H9 (cell line): ENCODE results near the gene DDX6. TPM values are rescaled to one million over a fixed set of nuclear protein-coding genes. Genes with fewer than 3 reads are reported as not detected.

Experiments used
- DNase-seq: peaks from one replicate; pipeline ENCODE4 v3.0.0-alpha.2; 2017
- H2AFZ ChIP-seq: one replicate; pipeline ENCODE4 v1.6.1; 2013; ENCODE audit warnings: mild to moderate bottlenecking, low read length, control low read depth, moderate library complexity
- H2AK5ac ChIP-seq: 2 replicates; pipeline ENCODE4 v1.6.1; 2013; ENCODE audit warnings: low read length, control low read depth, mixed read lengths; ENCODE audit not compliant: insufficient read length
- H2BK120ac ChIP-seq: one replicate; pipeline ENCODE4 v1.6.1; 2013; ENCODE audit warnings: low read depth, mild to moderate bottlenecking, low read length, control low read depth, inconsistent platforms; ENCODE audit not compliant: poor library complexity, severe bottlenecking
- H2BK12ac ChIP-seq: 2 replicates; pipeline ENCODE4 v1.6.1; 2013; ENCODE audit warnings: low read length, control low read depth, mixed read lengths, low read depth; ENCODE audit not compliant: insufficient read length
- H2BK15ac ChIP-seq: 2 replicates; pipeline ENCODE4 v1.6.1; 2013; ENCODE audit warnings: low read depth, low read length, control low read depth
- H2BK20ac ChIP-seq: one replicate; pipeline ENCODE4 v1.6.1; 2013; ENCODE audit warnings: low read depth, mild to moderate bottlenecking, low read length, control low read depth, inconsistent platforms; ENCODE audit not compliant: poor library complexity, severe bottlenecking
- H2BK5ac ChIP-seq: 2 replicates; pipeline ENCODE4 v1.6.1; 2013; ENCODE audit warnings: low read length, control low read depth, mixed read lengths; ENCODE audit not compliant: insufficient read length
- H3K14ac ChIP-seq: 2 replicates; pipeline ENCODE4 v1.6.1; 2013; ENCODE audit warnings: low read length, control low read depth; ENCODE audit not compliant: insufficient read depth
- H3K18ac ChIP-seq: 2 replicates; pipeline ENCODE4 v1.6.1; 2013; ENCODE audit warnings: low read depth, mild to moderate bottlenecking, mixed read lengths, low read length, control low read depth; ENCODE audit not compliant: insufficient read length
- H3K23ac ChIP-seq: 2 replicates; pipeline ENCODE4 v1.6.1; 2013; ENCODE audit warnings: low read length, control low read depth, mixed read lengths, low read depth; ENCODE audit not compliant: insufficient read length
- H3K23me2 ChIP-seq: 2 replicates; pipeline ENCODE4 v1.6.1; 2013; ENCODE audit warnings: low read depth, mild to moderate bottlenecking, mixed read lengths, low read length, control low read depth; ENCODE audit not compliant: insufficient read length, poor library complexity, severe bottlenecking
- H3K27ac ChIP-seq: 2 replicates; pipeline ENCODE4 v1.5.1; 2013; ENCODE audit warnings: low read length, control low read depth, mixed read lengths, low read depth; ENCODE audit not compliant: insufficient read length
- H3K27me3 ChIP-seq: 2 replicates; pipeline ENCODE4 v1.6.1; 2013; ENCODE audit warnings: low read length, control low read depth, inconsistent platforms; ENCODE audit not compliant: insufficient read depth
- H3K4ac ChIP-seq: 2 replicates; pipeline ENCODE4 v1.6.1; 2013; ENCODE audit warnings: low read depth, mild to moderate bottlenecking, control low read depth, inconsistent platforms, low read length, moderate library complexity
- H3K4me1 ChIP-seq: 2 replicates; pipeline ENCODE4 v1.6.1; 2013; ENCODE audit warnings: low read length, control low read depth, inconsistent platforms; ENCODE audit not compliant: insufficient read depth
- H3K4me2 ChIP-seq: 2 replicates; pipeline ENCODE4 v1.6.1; 2013; ENCODE audit warnings: low read length, control low read depth, mixed read lengths; ENCODE audit not compliant: insufficient read length, insufficient read depth
- H3K56ac ChIP-seq: 2 replicates; pipeline ENCODE4 v1.6.1; 2013; ENCODE audit warnings: low read depth, mild to moderate bottlenecking, mixed read lengths, low read length, control low read depth; ENCODE audit not compliant: insufficient read length
- H3K79me1 ChIP-seq: 2 replicates; pipeline ENCODE4 v1.6.1; 2013; ENCODE audit warnings: low read depth, mild to moderate bottlenecking, moderate library complexity, low read length, control low read depth, inconsistent platforms; ENCODE audit not compliant: insufficient read depth, poor library complexity, severe bottlenecking
- H3K79me2 ChIP-seq: 2 replicates; pipeline ENCODE4 v1.6.1; 2013; ENCODE audit warnings: low read length, control low read depth, inconsistent platforms; ENCODE audit not compliant: insufficient read depth
- H3K9ac ChIP-seq: 2 replicates; pipeline ENCODE4 v1.6.1; 2013; ENCODE audit warnings: low read length, control low read depth, mixed read lengths; ENCODE audit not compliant: insufficient read length; ENCODE audit errors: extremely low read depth
- H3K9me3 ChIP-seq: one replicate; pipeline ENCODE4 v1.6.1; 2013; ENCODE audit warnings: low read depth, low read length, inconsistent platforms; ENCODE audit not compliant: control insufficient read depth
- H3T11ph ChIP-seq: one replicate; pipeline ENCODE4 v1.6.1; 2013; ENCODE audit warnings: mild to moderate bottlenecking, low read length, control low read depth, inconsistent platforms
- H4K20me1 ChIP-seq: one replicate; pipeline ENCODE4 v1.6.1; 2013; ENCODE audit not compliant: control insufficient read depth, insufficient read length, insufficient read depth
- H4K5ac ChIP-seq: 2 replicates; pipeline ENCODE4 v1.6.1; 2013; ENCODE audit warnings: low read depth, mild to moderate bottlenecking, mixed read lengths, low read length, control low read depth; ENCODE audit not compliant: insufficient read length
- H4K8ac ChIP-seq: replicated peaks from 2 replicates; pipeline ENCODE4 v1.6.1; 2013; ENCODE audit warnings: low read length, control low read depth, mixed read lengths, low read depth; ENCODE audit not compliant: insufficient read length
- H4K91ac ChIP-seq: 2 replicates; pipeline ENCODE4 v1.6.1; 2013; ENCODE audit warnings: low read depth, mild to moderate bottlenecking, moderate library complexity, mixed read lengths, low read length, control low read depth; ENCODE audit not compliant: insufficient read length
- H3K27ac Mint-ChIP-seq, 3 experiments: 2 replicates in 2 of 3; 3 replicates in 1 of 3; pipeline ENCODE4 v1.8.0; 2020 to 2021; ENCODE audit warnings: mixed read lengths in 3 of 3, mild to moderate bottlenecking in 1 of 3, moderate library complexity in 1 of 3
- H3K27me3 Mint-ChIP-seq: 2 replicates; pipeline ENCODE4 v1.8.0; 2021; ENCODE audit warnings: low read depth, mild to moderate bottlenecking, moderate library complexity, mixed read lengths
- H3K36me3 Mint-ChIP-seq, 3 experiments: 2 replicates in 2 of 3; 3 replicates in 1 of 3; pipeline ENCODE4 v1.8.0; 2020 to 2021; ENCODE audit warnings: low read depth in 3 of 3, mixed read lengths in 3 of 3; ENCODE audit not compliant: insufficient read depth in 1 of 3
- H3K4me1 Mint-ChIP-seq, 2 experiments: 2 replicates each; pipeline ENCODE4 v1.8.0; 2020; ENCODE audit warnings: mixed read lengths in 2 of 2
- H3K4me3 Mint-ChIP-seq, 2 experiments: 2 replicates in 1 of 2; 3 replicates in 1 of 2; pipeline ENCODE4 v1.8.0; 2020 to 2021; ENCODE audit warnings: mild to moderate bottlenecking in 2 of 2, mixed read lengths in 2 of 2, moderate library complexity in 1 of 2
- H3K9me3 Mint-ChIP-seq, 2 experiments: 2 replicates in 1 of 2; 3 replicates in 1 of 2; pipeline ENCODE4 v1.8.0; 2020; ENCODE audit warnings: mild to moderate bottlenecking in 2 of 2, mixed read lengths in 2 of 2, moderate library complexity in 1 of 2
- WGBS: extraction: QIAGEN DNeasy Blood & Tissue Kit; methylation state at CpG from one replicate; pipeline ENCODE4 v1.1.7; 2013; ENCODE audit warnings: missing lambda C conversion rate, low lambda C conversion rate, mixed read lengths; ENCODE audit not compliant: insufficient read length; ENCODE audit errors: extremely low coverage; 5-methylcytosine and 5-hydroxymethylcytosine counted together
- long read RNA-seq: library from polyadenylated mRNA; unstranded; transcript quantifications from one replicate; pipeline ENCODE4 v2.0.0, GENCODE V29; 2020
- total RNA-seq: library from RNA; stranded (reverse); gene quantifications from 2 replicates; pipeline ENCODE4 v1.2.1, GENCODE V29; 2021
- TF ChIP-seq, protein P1 (sequence below): fragments of 200-600 bp; sonication (generic); conservative IDR thresholded peaks from 3 replicates; pipeline ENCODE4 v1.8.0; 2021; ENCODE audit warnings: antibody characterized with exemption, mild to moderate bottlenecking

DDX6 gene, protein sequence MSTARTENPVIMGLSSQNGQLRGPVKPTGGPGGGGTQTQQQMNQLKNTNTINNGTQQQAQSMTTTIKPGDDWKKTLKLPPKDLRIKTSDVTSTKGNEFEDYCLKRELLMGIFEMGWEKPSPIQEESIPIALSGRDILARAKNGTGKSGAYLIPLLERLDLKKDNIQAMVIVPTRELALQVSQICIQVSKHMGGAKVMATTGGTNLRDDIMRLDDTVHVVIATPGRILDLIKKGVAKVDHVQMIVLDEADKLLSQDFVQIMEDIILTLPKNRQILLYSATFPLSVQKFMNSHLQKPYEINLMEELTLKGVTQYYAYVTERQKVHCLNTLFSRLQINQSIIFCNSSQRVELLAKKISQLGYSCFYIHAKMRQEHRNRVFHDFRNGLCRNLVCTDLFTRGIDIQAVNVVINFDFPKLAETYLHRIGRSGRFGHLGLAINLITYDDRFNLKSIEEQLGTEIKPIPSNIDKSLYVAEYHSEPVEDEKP
- total RNA-seq: 221 and 222 TPM in 2 replicates
- long read RNA-seq, full-length matches to known transcripts: 192 of 286 reads
- long read RNA-seq, partial matches to known transcripts: 26 of 286 reads
- long read RNA-seq, other reads (novel, unspliced or antisense): 68 of 286 reads

DNA sequence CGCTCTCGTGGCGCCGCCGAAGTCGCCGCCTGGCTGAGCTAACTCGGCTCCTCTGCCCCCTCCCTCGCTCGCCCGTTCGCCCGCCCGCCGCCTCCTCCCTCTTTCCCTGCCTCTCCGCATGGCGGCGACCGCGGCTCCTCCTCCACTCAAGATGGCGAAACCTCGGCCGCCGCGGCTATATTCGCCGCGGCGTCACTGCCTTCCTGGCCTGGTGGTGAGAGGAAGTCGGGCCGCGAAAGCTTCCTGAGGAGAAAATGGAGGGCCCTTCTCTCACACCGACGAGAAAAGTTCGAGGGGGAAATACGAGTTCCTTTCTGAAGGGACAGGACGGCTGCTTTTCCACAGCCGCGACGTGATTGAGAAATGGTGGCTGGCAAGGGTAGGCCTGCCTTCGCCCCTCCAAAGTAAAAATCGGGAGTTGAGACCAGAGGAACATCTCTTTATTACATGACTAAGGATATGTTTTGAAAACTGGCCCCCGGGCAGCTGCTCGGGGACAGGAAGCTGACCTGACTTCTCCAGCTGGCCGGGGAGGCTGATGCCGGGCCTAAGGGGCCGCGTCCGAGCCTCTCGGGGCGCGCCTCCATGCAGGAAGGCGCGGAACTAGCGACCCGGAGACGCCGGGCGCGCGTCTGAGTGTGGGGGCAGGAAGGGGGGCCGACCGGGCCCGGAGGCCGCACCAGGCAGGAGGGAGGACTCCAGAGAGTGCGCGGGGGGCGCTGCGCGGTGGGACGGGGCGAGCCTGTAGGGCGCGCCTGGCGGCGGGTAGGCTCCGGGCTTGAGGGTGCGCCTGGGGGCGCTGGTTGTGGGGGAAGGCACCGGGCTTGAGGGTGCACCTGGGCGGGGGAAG, at the start of gene DDX6:
Gene DDX6, minus strand, starts transcription at position 54 of the 850 bp plus-strand sequence. CDS start 4,913 bp downstream, outside the sequence.
- H2BK5ac ChIP-seq: peak within 1 kb of the TSS; percentile 97
- peak within 1 kb of the TSS; percentile 97 for H3K4ac ChIP-seq
- peaks cover 35% of the 10 kb centered on the region for H3K79me2 ChIP-seq
- H2BK20ac ChIP-seq: no peak within 1 kb of the TSS
- H4K91ac ChIP-seq: peak within 1 kb of the TSS; percentile 100
- Mint-ChIP-seq H3K27ac (peak within 1 kb of the TSS; percentile 98 to 100 (median 99)), H3K36me3 (peaks cover 4 to 20% (median 10%) of the 10 kb centered on the region in 3 experiments; a peak in 6 of 7 replicates), H3K27me3 (no peaks in the 10 kb centered on the region), H3K9me3 (no peaks in the 10 kb centered on the region), H3K4me3 (peak within 1 kb of the TSS; percentile 100), H3K4me1 (peaks cover 27% of the 10 kb centered on the region in 2 experiments)
- peak; percentile 84 for DNase-seq
- H4K5ac ChIP-seq: peak within 1 kb of the TSS; percentile 100
- H3K27me3 ChIP-seq: no peaks in the 10 kb centered on the region
- peak within 1 kb of the TSS; percentile 86 for H3K27ac ChIP-seq
- H2BK120ac ChIP-seq: peak within 1 kb of the TSS; percentile 100
- H3T11ph ChIP-seq: peak within 1 kb of the TSS; percentile 96
- 0 out of 2 replicates have a peak, but pooled peaks cover 5% of the 10 kb centered on the region for H3K4me1 ChIP-seq
- no peaks in the 10 kb centered on the region for H4K20me1 ChIP-seq
- peak within 1 kb of the TSS; percentile 100 for H3K18ac ChIP-seq
- no peaks in the 10 kb centered on the region for H3K79me1 ChIP-seq
- peak within 1 kb of the TSS; percentile 95 for H3K4me2 ChIP-seq
- H2BK15ac ChIP-seq: peak within 1 kb of the TSS; percentile 99
- no peak within 1 kb of the TSS for H3K23ac ChIP-seq
- no CpG with 5 or more reads among the region's 81 CpGs for WGBS
- TF ChIP-seq, protein P1, sequence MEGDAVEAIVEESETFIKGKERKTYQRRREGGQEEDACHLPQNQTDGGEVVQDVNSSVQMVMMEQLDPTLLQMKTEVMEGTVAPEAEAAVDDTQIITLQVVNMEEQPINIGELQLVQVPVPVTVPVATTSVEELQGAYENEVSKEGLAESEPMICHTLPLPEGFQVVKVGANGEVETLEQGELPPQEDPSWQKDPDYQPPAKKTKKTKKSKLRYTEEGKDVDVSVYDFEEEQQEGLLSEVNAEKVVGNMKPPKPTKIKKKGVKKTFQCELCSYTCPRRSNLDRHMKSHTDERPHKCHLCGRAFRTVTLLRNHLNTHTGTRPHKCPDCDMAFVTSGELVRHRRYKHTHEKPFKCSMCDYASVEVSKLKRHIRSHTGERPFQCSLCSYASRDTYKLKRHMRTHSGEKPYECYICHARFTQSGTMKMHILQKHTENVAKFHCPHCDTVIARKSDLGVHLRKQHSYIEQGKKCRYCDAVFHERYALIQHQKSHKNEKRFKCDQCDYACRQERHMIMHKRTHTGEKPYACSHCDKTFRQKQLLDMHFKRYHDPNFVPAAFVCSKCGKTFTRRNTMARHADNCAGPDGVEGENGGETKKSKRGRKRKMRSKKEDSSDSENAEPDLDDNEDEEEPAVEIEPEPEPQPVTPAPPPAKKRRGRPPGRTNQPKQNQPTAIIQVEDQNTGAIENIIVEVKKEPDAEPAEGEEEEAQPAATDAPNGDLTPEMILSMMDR: no peak; the same call in 2 of the 3 replicates
- H2AK5ac ChIP-seq: no peak within 1 kb of the TSS
- H3K14ac ChIP-seq: peak within 1 kb of the TSS; percentile 100
- peak within 1 kb of the TSS; percentile 86 for H2BK12ac ChIP-seq
- no peak within 1 kb of the TSS for H2AFZ ChIP-seq
- H4K8ac ChIP-seq: peak within 1 kb of the TSS; percentile 72
- H3K23me2 ChIP-seq: peaks cover 7% of the 10 kb centered on the region
- H3K9ac ChIP-seq: peak within 1 kb of the TSS; percentile 100
- peak within 1 kb of the TSS; percentile 98 for H3K56ac ChIP-seq
- H3K9me3 ChIP-seq: no peaks in the 10 kb centered on the region
